B cell (primary cell): ENCODE results near the gene ANKRD29.

ENCODE experiments used
- CTCF ChIP-seq: fragments of 200-600 bp; IDR thresholded peaks from one replicate; pipeline ENCODE4 v1.8.0; 2022; ENCODE audit warnings: antibody characterized with exemption, mild to moderate bottlenecking
- EZH2 ChIP-seq: IDR thresholded peaks from 2 replicates; pipeline ENCODE4 v1.6.1; 2012; ENCODE audit warnings: borderline replicate concordance, low read depth, mild to moderate bottlenecking, moderate library complexity, low read length; ENCODE audit not compliant: insufficient read depth, poor library complexity, severe bottlenecking

- TF ChIP-seq CTCF, result no peak
- no peak for TF ChIP-seq EZH2
Measured at GRCh38 chr18:23664674-23665073, 2.0 kb upstream of the ANKRD29 start.
